ENCODE results near the gene PPIA.

GRCh38 chr7:44769776-44770294 is 26.6 kb upstream of the PPIA start:
- TF ChIP-seq CTCF (IDR thresholded peaks at IDR 0.05; ENCODE audit: low read depth, low read length) = no peak
- no peak for TF ChIP-seq EZH2phosphoT487 (IDR thresholded peaks at IDR 0.05; ENCODE audit: low read depth)

All from OCI-LY3 (cell line).